IPS-15b (cell line): ENCODE results near the gene SLC66A2.

Source experiments
- H3K27me3 ChIP-seq: one replicate; pipeline ENCODE4 v1.6.1; 2013; ENCODE audit warnings: low read length; ENCODE audit not compliant: control insufficient read depth, insufficient read depth
- H3K36me3 ChIP-seq: one replicate; pipeline ENCODE4 v1.6.1; 2013; ENCODE audit warnings: low read length; ENCODE audit not compliant: control insufficient read depth, insufficient read depth
- H3K4me1 ChIP-seq: one replicate; pipeline ENCODE4 v1.6.1; 2013; ENCODE audit warnings: mild to moderate bottlenecking, low read length; ENCODE audit not compliant: control insufficient read depth, insufficient read depth
- H3K4me3 ChIP-seq: one replicate; pipeline ENCODE4 v1.5.1; 2013; ENCODE audit warnings: low read depth, low read length
- H3K9ac ChIP-seq: one replicate; pipeline ENCODE4 v1.6.1; 2013; ENCODE audit warnings: low read depth, mild to moderate bottlenecking, low read length
- H3K9me3 ChIP-seq: one replicate; pipeline ENCODE4 v1.6.1; 2013; ENCODE audit warnings: mild to moderate bottlenecking, low read length; ENCODE audit not compliant: control insufficient read depth, insufficient read depth

The SLC66A2 gene

DNA sequence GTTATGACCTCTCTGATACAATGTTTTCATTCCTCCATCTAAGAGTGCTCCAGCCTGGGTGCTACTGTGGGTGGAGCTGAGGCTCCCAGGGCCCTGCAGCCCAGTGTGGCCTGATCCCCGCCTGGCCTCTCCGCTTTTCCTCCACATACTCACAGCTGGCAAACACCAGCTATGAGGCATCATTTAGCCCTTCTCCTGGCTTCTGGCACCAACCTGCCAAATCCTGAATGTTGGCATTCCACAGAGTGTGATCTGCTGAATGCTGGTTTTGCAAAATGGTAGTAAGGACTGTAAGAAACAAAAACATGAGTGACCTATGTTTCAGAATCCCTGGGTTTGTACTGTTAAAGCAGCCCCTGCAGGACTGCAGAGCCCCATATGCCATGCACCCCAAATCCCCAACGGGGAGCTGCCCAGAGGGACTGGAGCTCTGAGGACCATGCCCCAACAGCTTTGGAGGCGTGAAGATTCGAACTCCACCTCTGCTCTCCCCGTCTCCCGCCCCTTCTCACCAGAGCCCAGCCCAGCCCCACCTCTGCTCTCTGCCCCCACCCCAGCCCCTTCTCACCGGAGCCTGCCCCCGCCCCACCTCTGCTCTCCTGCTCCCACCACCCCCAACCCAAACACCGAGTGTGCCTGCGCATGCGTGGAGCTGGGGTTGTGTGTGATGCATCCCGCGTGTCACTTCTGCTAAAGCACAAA, 4.2 kb downstream of the SLC66A2 start:
- Histone ChIP-seq H3K27me3 (peaks cover 11% of the 10 kb centered on the region), H3K36me3 (peaks cover 6% of the 10 kb centered on the region), H3K9ac (no peak overlapping the region), H3K4me1 (no peaks in the 10 kb centered on the region), H3K4me3 (no peak overlapping the region), H3K9me3 (no peaks in the 10 kb centered on the region)

DNA sequence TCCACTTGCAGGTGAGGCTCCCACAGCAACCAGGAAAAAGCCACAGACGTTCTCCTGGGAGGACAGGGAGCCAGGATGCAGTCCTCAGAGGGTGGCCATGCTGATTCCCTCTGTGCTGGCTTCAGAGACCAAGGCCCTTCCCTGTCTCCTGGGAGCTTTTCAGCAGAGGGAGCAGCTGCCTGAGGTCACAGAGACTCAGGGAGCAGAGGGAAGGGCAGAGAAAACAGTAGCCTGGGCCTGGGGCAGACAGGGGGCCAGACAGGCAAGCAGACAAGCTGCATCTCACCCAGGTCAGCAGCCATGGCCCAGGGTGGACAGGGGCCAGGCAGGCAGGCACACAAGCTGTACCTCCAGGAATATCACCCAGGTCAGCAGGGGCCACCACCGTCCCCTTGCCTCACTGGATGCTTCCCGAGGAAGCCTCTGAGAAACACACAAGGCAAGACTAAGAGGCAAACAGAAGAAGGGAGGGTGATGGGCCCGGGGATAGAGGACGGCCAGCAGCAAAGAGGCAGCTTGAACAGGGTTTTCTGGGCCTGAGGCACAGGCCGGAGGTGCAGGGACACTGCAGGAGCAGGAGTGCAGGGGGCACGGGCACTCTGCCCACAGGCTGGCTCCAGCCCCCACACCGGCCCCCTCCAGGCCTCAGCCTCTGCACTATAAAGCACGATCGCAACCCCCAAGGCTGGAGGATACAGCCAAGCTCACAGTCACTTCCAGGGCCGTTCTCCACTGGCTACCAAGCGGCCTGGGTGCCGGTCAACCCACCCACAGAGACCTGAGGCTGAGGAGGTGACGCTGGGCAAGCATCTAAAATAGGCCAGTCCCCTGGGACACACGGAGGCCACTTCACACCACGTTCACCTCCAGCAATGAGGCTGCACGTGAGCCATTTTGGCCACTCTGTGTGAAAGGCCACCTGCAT, 6.1 kb downstream of the SLC66A2 start:
- Histone ChIP-seq H3K27me3 (peaks cover 8% of the 10 kb centered on the region), H3K4me3 (no peak overlapping the region), H3K36me3 (peaks cover 6% of the 10 kb centered on the region), H3K4me1 (no peaks in the 10 kb centered on the region), H3K9ac (no peak overlapping the region), H3K9me3 (no peaks in the 10 kb centered on the region)

DNA sequence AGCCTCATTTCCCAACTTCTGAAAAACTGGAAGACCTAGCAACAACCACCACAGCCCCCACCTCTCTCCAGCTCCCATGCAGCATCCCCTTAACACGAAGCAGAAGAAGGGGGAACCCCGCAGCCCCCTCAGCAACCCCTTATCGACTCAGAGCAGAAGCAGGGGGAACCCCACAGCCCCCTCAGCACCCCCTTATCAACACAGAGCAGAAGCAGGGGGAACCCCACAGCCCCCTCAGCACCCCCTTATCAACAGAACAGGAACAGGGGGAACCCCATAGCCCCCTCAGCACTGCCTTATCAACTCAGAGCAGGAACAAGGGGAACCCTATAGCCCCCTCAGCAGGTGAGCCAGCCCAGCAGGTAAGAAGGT, 6.7 kb downstream of the SLC66A2 start:
- H3K4me3 ChIP-seq: no peak overlapping the region
- no peak overlapping the region for H3K9ac ChIP-seq
- no peaks in the 10 kb centered on the region for H3K9me3 ChIP-seq
- peaks cover 6% of the 10 kb centered on the region for H3K36me3 ChIP-seq
- H3K27me3 ChIP-seq: peaks cover 2% of the 10 kb centered on the region
- no peaks in the 10 kb centered on the region for H3K4me1 ChIP-seq

DNA sequence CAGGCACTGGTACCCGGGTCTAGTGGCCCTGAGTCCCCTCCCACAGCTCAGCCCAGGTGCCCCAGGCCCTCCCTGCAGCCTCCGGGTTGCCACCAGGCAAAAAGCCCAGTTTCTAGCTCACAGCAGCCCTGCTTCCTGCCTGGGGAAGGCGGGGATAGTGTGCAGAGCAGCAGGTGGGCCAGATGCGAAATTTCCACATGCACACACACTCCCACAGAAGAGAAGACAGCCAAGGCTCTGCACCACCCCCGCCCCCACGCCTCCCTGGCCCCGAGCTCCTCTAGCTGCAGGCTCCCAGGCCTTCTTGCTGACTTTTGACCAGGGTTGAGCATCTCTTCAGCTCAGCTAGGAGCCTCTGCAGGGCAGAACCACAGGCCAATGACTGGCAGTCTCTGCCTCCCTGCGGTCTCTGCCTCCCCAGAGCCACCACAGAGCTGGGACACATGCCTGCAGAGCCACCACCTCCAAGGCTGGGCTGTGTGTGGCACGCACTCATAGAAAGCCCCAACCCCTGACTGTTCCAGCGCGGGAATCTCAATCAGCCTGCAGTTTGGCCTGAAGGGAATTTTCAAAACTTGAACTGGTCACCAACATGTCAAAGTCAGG, 7.2 kb downstream of the SLC66A2 start:
- Histone ChIP-seq H3K9me3 (no peaks in the 10 kb centered on the region), H3K4me1 (no peaks in the 10 kb centered on the region), H3K27me3 (no peaks in the 10 kb centered on the region), H3K9ac (no peak overlapping the region), H3K4me3 (no peak overlapping the region), H3K36me3 (peaks cover 6% of the 10 kb centered on the region)

DNA sequence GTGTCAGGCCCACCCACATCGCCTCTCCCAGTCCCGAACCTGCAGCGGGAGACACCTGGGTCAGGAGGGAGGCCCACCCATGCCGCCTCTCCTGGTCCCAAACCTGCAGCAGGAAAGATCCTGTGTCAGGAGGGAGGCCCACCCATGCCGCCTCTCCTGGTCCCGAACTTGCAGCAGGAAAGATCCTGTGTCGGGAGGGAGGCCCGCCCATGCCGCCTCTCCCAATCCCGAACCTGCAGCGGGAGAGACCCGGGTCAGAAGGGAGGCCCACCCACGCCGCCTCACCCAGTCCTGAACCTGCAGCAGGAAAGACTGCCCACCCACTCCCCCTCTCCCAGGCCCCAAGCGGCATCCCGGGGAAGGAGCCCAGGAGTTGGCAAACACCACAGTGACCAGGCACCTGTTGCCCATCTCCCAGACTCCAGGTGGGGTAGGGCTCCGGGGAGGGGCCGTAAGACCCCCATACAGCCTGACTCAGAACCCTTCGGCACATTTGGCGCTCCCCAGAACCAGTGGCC, 7.8 kb downstream of the SLC66A2 start:
- H3K9ac ChIP-seq: no peak overlapping the region
- H3K36me3 ChIP-seq: peaks cover 3% of the 10 kb centered on the region
- H3K4me3 ChIP-seq: no peak overlapping the region
- no peaks in the 10 kb centered on the region for H3K9me3 ChIP-seq
- H3K4me1 ChIP-seq: no peaks in the 10 kb centered on the region
- no peaks in the 10 kb centered on the region for H3K27me3 ChIP-seq

DNA sequence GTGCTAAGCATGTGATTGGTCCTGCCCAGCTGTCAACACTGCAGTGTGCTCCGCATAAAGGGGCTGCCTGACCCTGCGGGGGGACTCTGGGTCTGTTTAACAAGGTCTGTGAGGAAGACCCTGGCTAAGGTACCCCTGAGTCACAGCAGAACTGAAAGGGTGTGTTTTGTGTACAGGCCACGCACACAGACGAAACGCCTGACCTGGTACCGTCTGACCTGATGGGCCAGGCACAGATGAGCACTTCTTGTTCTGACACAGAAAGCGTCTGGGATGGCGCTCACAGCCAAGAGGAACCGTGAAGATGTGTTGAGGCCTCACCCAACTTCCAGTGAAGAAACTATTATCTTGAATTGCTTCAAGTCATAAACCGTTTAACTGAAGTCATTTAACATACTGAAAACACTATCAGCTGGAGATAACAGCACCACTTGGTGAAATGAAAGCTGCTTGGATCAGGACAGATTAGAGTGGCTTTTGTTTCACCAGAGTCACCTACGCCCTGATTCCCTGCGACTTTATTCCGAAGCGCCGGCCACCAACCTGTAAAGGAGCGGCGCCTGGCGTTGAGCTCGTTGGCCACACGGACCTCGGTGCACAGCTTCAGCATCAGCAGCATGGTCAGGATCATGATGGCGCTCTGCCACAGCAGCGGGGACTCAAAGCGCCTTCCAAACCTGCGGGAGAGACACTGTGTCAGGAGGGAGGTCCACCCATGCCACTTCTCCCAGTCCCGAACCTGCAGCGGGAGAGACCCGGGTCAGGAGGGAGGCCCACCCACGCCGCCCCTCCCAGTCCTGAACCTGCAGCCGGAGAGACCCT, 8.5 kb downstream of the SLC66A2 start:
- H3K9ac ChIP-seq: no peak overlapping the region
- H3K9me3 ChIP-seq: no peaks in the 10 kb centered on the region
- H3K4me3 ChIP-seq: no peak overlapping the region
- H3K4me1 ChIP-seq: no peaks in the 10 kb centered on the region
- no peaks in the 10 kb centered on the region for H3K27me3 ChIP-seq
- H3K36me3 ChIP-seq: peaks cover 3% of the 10 kb centered on the region

DNA sequence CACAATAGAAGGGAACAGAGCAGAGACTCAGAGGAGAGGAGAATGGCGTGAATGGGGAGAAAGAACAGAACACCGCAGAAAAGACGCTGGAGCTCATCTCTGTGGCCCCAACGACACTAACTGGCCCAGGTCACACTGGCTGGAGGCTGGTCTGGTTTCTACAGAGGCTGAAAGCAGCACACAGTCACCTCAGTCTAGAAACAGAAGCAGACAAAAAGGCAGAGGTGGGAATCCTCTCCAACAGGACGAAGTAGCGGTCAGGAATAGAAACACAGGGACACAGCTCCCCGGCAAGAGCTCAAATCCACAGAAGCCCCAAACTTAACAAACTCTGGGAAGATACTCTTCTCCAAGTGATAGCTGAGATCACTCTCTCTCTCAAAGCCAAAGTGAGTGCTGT, 9.2 kb downstream of the SLC66A2 start:
- Histone ChIP-seq H3K4me1 (no peaks in the 10 kb centered on the region), H3K36me3 (peaks cover 3% of the 10 kb centered on the region), H3K9ac (no peak overlapping the region), H3K4me3 (no peak overlapping the region), H3K9me3 (no peaks in the 10 kb centered on the region), H3K27me3 (no peaks in the 10 kb centered on the region)

DNA sequence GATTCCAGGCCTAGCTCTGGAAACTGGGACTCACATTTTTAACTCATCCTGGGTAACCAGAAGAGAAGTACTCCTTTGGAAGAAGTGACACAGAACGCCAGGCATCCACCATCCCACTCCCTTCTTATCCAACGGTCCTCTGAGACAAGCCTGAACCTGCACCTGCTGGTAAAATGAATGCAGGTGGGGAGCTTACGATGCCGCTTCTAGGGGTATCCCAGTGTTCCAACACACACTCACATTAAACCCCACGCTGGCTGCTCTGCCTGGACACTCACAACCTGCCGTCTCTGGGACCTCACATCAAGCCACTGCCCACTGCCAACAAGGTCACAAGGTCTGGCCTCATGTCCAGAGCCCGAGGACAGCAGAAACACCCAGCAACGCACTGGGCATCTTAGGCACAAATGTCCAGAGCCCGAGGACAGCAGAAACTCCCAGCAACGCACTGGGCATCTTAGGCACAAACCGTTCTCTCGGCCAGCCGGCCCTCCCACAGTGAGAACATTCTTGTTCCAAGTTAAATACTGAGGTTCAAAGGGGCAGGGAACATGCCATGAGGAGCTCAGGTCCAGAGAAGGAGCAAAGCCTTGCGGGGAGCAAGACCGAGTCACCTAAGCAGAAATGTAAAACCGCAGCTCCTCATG, 9.9 kb downstream of the SLC66A2 start:
- no peak overlapping the region for H3K4me3 ChIP-seq
- peaks cover 3% of the 10 kb centered on the region for H3K36me3 ChIP-seq
- H3K9me3 ChIP-seq: no peaks in the 10 kb centered on the region
- H3K9ac ChIP-seq: no peak overlapping the region
- no peaks in the 10 kb centered on the region for H3K27me3 ChIP-seq
- H3K4me1 ChIP-seq: no peaks in the 10 kb centered on the region

DNA sequence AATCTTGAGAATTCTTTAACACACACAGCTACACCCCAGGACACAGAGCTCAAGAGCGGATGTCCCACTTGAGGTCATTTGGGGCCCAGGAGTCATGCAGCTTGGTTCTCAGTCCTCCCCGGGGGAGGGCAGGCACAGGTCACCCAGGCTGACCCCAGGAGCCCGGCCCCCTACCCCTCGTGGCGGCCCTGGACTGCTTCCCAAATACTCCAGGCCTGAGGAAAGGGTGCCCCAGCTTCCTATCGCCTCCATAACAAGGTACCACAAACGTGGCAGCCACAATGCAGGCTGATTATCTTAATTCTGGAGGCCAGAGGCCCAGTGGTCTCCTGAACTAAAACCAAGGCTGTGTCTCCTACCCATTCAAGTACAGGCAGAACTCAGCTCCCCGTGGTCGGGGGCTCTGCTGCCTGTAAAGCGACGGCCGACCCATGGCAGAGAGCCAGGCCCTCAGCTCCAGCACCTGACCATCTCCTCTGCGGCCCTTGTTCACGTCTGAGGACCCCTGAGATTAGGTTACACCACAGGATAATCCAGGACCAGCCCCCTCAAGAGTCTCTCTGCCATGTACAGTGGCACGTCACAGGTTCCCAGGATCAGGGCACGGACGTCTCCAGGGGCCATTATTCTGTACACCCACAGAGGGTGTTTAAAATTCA, 10.5 kb downstream of the SLC66A2 start:
- H3K36me3 ChIP-seq: peaks cover 3% of the 10 kb centered on the region

DNA sequence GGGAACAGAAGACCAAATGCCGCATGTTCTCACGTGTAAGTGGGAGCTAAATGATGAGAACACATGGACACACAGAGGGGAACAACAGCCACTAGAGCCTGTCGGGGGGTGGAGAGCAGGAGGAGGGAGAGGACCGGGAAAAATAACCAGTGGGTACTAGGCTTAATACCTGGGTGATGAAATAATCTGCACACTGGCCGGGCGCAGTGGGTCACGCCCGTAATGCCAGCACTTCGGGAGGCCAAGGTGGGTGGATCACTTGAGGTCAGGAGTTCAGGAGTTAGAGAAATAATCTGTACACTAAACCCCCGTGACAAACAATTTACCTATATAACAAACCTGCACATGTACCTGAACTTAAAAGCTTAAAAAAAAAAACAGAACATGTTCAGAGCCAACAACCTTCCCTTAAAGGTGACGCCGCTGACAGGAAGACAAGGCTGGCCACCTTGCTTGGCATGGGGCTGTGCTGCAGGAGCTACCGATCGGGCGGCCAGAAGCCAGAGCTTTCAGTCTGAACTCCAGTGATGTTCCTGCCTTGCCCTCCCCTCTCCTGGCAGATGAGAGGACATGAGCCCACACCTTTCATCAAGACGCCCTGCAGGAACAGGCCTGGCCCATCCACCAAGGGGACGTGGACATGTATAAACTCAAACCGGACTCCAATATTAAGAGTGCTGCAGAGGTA, 11.2 kb downstream of the SLC66A2 start:
- Histone ChIP-seq H3K9ac (no peak overlapping the region), H3K9me3 (no peaks in the 10 kb centered on the region), H3K4me1 (no peaks in the 10 kb centered on the region), H3K4me3 (no peak overlapping the region), H3K36me3 (peaks cover 3% of the 10 kb centered on the region), H3K27me3 (no peaks in the 10 kb centered on the region)

More for the DNA sequence above, 10.5 kb downstream of the SLC66A2 start:
- Histone ChIP-seq H3K4me3 (no peak overlapping the region), H3K27me3 (no peaks in the 10 kb centered on the region), H3K9ac (no peak overlapping the region), H3K9me3 (no peaks in the 10 kb centered on the region), H3K4me1 (no peaks in the 10 kb centered on the region)
